WTC11 (cell line): ENCODE results near the gene RAX2.

ENCODE experiments used
- CBFB ChIP-seq: sonication (generic); formaldehyde crosslinking; IDR thresholded peaks from 2 replicates; pipeline ENCODE4 v1.8.1; 2022; ENCODE audit warnings: mild to moderate bottlenecking, low read depth, missing genetic modification reagents
- CTCF ChIP-seq: fragments of 200-600 bp; IDR thresholded peaks from 2 replicates; pipeline ENCODE4 v1.8.0; 2022; ENCODE audit warnings: antibody characterized with exemption
- FOXP1 ChIP-seq: sonication (generic); formaldehyde crosslinking; IDR thresholded peaks from 2 replicates; pipeline ENCODE4 v1.8.0; 2022; ENCODE audit warnings: missing genetic modification reagents, mild to moderate bottlenecking, moderate library complexity, borderline replicate concordance
- SP1 ChIP-seq: sonication (generic); formaldehyde crosslinking; conservative IDR thresholded peaks from 2 replicates; pipeline ENCODE4 v1.8.1; 2022; ENCODE audit warnings: missing genetic modification reagents

- no peak for TF ChIP-seq CTCF
- TF ChIP-seq CBFB (CRISPR knock-in tag): no peak
- TF ChIP-seq FOXP1 (CRISPR knock-in tag): no peak
- TF ChIP-seq SP1 (CRISPR knock-in tag): no peak
Measured at GRCh38 chr19:3767050-3767449, 5.0 kb downstream of the RAX2 start.
